Measurements from ENCODE around the gene PRPF4. TPM values are rescaled to one million over a fixed set of nuclear protein-coding genes. Genes with fewer than 3 reads are reported as not detected.
"Not testable (repeated sequence)": the region's sequence is repeated elsewhere in the genome, so short reads cannot be mapped to it uniquely, and the experiment has no call there.

PRPF4 gene
- total RNA-seq (2012; rRNA removed) = 38.8 and 40.4 TPM in 2 replicates

DNA sequence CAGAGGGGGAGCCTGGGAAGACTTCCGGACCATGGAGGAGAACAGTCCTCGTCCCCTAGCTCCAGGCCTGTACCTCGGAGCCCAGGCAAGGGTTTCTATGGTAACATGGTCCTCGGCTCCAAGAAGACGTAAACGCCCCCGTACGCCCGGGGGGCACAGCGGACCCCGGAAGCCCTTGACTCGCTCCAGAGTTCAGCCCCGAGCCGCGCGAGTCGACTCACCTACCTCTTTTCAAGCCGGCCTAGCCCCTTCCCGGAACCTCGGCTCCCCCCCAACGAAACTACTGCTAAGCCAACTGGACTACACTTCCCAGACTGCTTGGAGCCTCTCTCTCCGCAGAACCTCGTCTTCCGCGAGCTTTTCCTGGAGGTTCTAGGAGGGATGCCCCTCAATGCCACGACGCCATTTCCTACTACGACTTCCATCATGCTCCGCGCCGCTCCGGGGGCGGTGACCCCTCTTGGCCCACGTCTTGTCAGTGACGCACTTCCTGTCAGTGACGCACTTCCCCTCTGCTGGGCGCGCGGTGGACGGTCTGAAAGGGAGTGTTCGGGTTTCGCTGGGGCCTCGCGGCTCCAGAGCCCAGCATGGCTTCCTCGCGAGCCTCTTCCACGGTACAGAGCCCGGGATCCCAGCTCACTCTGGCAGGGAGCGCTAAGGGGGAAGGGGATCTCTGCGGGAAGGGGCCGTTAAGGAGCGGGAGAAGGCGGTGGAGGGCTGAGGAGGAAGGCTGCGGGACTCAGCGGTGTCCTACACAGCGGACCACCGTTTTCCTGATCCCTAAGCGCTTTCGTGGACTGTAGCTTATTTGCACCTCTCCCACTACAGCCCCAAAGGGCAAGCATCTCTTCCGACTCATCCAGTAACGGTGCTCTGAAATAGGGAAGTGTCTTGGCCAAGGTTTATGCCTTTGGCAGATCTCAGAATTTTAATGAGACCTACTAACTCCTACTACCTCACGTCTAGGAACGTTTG, at the start of gene PRPF4, which contains the start of gene CDC26:
TSS of gene PRPF4 (plus strand) at position 502 of the 975 bp plus-strand sequence. CDS start at position 588, 86 bp downstream.
TSS of gene CDC26 (minus strand) at position 416 of the 975 bp plus-strand sequence. CDS start 3,065 bp downstream, outside the sequence.
- H3K27me3 ChIP-seq (ENCODE audit: control insufficient read depth, insufficient read depth, low read length) = no peaks in the 10 kb centered on the region
- H3K9ac ChIP-seq (ENCODE audit: low read depth, low read length) = peak within 1 kb of the TSS; percentile 92
- peak within 1 kb of the TSS; percentile 86 for H3K4me3 ChIP-seq (ENCODE audit: low read length)
- H3K4me1 ChIP-seq (ENCODE audit: control insufficient read depth, insufficient read depth, low read length) = peaks cover 13% of the 10 kb centered on the region
- H3K4me2 ChIP-seq (ENCODE audit: low read length) = peak within 1 kb of the TSS; percentile 91
- H3K9me3 ChIP-seq (replicated peaks; ENCODE audit: low read length) = no peaks in the 10 kb centered on the region
- H3K36me3 ChIP-seq (ENCODE audit: insufficient read depth, low read length) = peaks cover 53% of the 10 kb centered on the region

DNA sequence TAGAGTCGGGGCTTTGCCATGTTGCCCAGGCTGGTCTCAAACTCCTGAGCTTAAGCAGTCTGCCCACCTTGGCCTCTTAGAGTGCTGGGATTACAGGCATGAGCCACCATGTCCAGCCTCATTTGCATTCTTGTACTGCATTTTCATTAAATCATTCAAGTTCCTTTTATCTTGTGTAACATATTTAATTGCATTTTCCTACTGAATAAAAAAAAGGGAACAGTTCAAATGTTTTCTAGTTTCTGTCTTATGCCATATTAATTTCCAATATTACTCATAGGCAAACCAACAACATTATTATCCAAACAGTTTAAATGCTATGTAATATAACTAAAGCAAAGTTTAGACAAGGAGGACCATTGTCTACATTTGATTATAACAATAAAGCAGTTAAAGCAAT, 48.0 kb upstream of the PRPF4 start:
- H3K27me3 ChIP-seq (ENCODE audit: control insufficient read depth, insufficient read depth, low read length) = no peaks in the 10 kb centered on the region
- no peak overlapping the region for H3K4me3 ChIP-seq (ENCODE audit: low read length)
- H3K36me3 ChIP-seq (ENCODE audit: insufficient read depth, low read length) = peaks cover 6% of the 10 kb centered on the region
- peaks cover 13% of the 10 kb centered on the region for H3K4me1 ChIP-seq (ENCODE audit: control insufficient read depth, insufficient read depth, low read length)
- no peak overlapping the region for H3K4me2 ChIP-seq (ENCODE audit: low read length)
- H3K9ac ChIP-seq (ENCODE audit: low read depth, low read length) = no peak overlapping the region
- H3K9me3 ChIP-seq (replicated peaks; ENCODE audit: low read length) = no peaks in the 10 kb centered on the region

DNA sequence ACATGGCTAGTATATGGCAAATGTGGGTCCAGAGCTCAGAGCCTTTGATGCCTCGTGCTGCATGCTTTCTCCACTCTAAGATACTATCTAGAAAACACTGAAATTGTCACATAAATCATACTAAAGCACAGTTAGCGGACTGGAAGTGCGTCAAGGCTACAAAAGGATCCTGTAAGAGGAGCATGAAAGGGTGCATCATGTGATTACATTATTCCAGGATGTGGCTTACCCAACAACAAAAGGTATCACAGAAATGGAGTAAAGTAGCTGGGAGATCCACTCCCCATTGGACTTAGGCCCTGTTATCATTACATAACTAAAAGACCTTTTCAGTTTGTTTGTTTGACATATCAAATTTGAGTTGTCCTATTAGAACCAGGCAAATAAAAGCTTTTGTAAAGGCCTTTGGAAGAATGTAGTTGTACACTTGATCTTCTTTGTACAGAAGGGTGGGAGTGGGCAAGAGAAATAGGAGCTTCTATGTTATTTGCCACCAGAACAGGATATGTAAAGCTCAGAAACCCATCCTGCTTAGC, 47.3 kb upstream of the PRPF4 start:
- H3K4me3 ChIP-seq (ENCODE audit: low read length) = no peak overlapping the region
- H3K9me3 ChIP-seq (replicated peaks; ENCODE audit: low read length) = no peaks in the 10 kb centered on the region
- no peak overlapping the region for H3K4me2 ChIP-seq (ENCODE audit: low read length)
- H3K27me3 ChIP-seq (ENCODE audit: control insufficient read depth, insufficient read depth, low read length) = no peaks in the 10 kb centered on the region
- H3K36me3 ChIP-seq (ENCODE audit: insufficient read depth, low read length) = peaks cover 6% of the 10 kb centered on the region
- peaks cover 10% of the 10 kb centered on the region for H3K4me1 ChIP-seq (ENCODE audit: control insufficient read depth, insufficient read depth, low read length)
- no peak overlapping the region for H3K9ac ChIP-seq (ENCODE audit: low read depth, low read length)

DNA sequence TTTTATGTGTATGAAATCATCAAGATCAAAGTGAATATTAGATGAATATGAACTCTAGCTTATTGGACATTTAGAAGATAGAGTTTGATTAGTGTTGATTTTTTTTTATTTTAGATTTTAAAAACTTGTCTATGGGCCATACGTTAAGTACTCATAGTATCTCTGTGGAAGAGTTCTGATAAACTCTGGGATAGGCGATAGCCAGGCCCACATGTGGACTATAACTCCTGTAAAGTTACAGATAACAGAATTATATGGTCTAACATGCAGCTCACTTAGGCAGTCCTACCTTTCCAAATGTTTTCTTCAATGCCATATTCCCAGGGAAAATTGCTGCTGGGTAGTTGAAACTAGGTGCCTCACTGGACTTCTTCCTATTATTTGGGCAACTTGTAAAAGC, 43.8 kb upstream of the PRPF4 start:
- H3K9me3 ChIP-seq (replicated peaks; ENCODE audit: low read length) = no peaks in the 10 kb centered on the region
- peaks cover 6% of the 10 kb centered on the region for H3K36me3 ChIP-seq (ENCODE audit: insufficient read depth, low read length)
- no peak overlapping the region for H3K4me2 ChIP-seq (ENCODE audit: low read length)
- H3K4me1 ChIP-seq (ENCODE audit: control insufficient read depth, insufficient read depth, low read length) = no peaks in the 10 kb centered on the region
- H3K27me3 ChIP-seq (ENCODE audit: control insufficient read depth, insufficient read depth, low read length) = no peaks in the 10 kb centered on the region
- H3K9ac ChIP-seq (ENCODE audit: low read depth, low read length) = no peak overlapping the region
- no peak overlapping the region for H3K4me3 ChIP-seq (ENCODE audit: low read length)

DNA sequence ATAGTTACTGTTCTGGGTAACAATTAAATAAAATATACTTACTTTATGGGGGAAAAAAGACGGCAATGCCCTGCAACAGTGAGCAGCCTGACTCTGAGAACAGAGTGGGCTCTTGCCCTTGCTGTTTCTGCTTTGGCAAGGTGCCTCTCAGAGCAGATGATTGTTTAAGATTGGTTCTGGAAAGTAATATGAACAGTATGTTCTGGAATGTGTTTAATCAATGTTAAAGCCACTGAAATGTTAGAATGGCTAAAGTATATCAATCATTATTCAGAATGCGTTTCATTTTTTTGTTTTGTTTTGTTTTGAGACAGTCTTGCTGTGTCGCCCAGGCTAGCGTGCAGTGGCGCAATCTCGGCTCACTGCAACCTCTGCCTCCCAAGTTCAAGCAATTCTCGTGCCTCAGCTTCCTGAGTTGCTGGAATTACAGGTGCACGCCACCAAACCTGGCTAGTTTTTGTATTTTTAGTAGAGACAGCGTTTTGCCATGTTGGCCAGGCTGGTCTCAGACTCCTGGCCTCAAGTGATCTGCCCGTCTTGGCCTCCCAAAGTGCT, 39.7 kb upstream of the PRPF4 start:
- not testable (repeated sequence) for H3K9me3 ChIP-seq (replicated peaks; ENCODE audit: low read length); H3K4me1 ChIP-seq (ENCODE audit: control insufficient read depth, insufficient read depth, low read length); H3K36me3 ChIP-seq (ENCODE audit: insufficient read depth, low read length); H3K9ac ChIP-seq (ENCODE audit: low read depth, low read length); H3K4me2 ChIP-seq (ENCODE audit: low read length); H3K4me3 ChIP-seq (ENCODE audit: low read length); H3K27me3 ChIP-seq (ENCODE audit: control insufficient read depth, insufficient read depth, low read length)

DNA sequence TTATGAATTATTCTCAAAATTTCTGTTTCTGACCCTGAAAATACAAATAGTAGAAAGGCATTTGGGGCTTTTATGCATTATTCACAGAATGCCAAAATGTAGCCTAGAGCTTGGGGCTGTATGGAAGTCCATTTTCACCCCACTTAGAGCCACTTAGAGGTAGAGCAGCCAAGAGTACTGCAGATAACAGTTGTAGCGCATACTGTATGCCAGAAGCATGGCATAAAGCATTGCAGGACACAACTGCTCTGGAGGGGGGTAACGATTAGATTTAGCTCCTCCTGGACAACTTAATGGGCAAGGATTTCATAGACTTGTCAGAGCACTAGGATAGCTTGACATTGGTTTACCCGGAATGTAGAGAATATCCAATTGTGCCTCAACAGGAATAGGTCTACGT, 38.4 kb upstream of the PRPF4 start:
- no peak overlapping the region for H3K9ac ChIP-seq (ENCODE audit: low read depth, low read length)
- no peaks in the 10 kb centered on the region for H3K27me3 ChIP-seq (ENCODE audit: control insufficient read depth, insufficient read depth, low read length)
- H3K4me1 ChIP-seq (ENCODE audit: control insufficient read depth, insufficient read depth, low read length) = no peaks in the 10 kb centered on the region
- no peaks in the 10 kb centered on the region for H3K36me3 ChIP-seq (ENCODE audit: insufficient read depth, low read length)
- no peaks in the 10 kb centered on the region for H3K9me3 ChIP-seq (replicated peaks; ENCODE audit: low read length)
- no peak overlapping the region for H3K4me3 ChIP-seq (ENCODE audit: low read length)
- no peak overlapping the region for H3K4me2 ChIP-seq (ENCODE audit: low read length)

DNA sequence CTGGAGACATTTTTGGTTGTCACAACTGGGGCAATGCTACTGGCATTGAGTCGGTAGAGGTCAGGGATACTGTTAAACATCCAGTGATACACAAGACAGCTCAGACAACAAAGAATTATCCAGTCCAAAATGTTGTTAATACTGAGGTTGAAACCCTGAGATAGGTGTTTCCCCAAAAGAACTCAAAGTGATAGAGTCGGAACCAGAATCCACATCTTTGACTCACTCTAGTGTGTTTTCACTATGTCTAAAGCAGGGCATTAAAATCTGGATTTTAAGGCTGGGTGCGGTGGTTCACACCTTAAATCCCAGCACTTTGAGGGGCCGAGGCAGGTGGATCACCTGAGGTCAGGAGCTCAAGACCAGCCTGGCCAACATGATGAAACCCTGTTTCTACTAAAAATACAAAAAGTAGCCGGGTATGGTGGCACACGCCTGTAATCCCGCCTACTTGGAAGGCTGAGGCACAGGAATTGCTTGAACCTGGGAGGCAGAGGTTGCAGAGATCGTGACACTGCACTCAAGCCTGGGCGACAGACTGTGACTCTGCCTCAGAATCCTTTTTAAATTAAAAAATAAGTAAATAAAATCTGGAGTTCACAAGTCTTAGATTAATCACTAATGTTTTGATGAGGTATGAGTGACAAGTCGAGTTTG, 37.1 kb upstream of the PRPF4 start:
- H3K9me3 ChIP-seq (replicated peaks; ENCODE audit: low read length) = no peaks in the 10 kb centered on the region
- H3K4me3 ChIP-seq (ENCODE audit: low read length) = no peak overlapping the region
- no peak overlapping the region for H3K4me2 ChIP-seq (ENCODE audit: low read length)
- no peaks in the 10 kb centered on the region for H3K36me3 ChIP-seq (ENCODE audit: insufficient read depth, low read length)
- H3K4me1 ChIP-seq (ENCODE audit: control insufficient read depth, insufficient read depth, low read length) = no peaks in the 10 kb centered on the region
- no peaks in the 10 kb centered on the region for H3K27me3 ChIP-seq (ENCODE audit: control insufficient read depth, insufficient read depth, low read length)
- no peak overlapping the region for H3K9ac ChIP-seq (ENCODE audit: low read depth, low read length)

DNA sequence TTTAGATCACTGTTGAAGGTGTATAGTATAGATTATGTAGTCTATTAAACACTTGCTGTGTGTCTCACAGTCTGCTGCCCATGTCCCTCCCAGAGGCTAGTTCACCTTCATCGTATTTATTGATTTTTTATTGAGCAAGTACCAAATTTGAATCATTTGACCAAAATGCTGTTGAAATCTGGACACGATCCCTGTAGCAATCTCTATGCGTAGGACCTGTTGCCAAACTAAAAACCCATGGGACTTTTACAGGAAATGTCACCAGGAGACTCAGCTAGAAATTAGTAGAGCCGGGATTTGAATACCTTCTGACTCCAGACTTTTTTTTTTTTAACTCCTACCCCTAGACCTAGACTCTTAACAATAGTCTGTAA, 36.6 kb upstream of the PRPF4 start:
- Histone ChIP-seq H3K4me1 (ENCODE audit: control insufficient read depth, insufficient read depth, low read length) (no peaks in the 10 kb centered on the region), H3K27me3 (ENCODE audit: control insufficient read depth, insufficient read depth, low read length) (no peaks in the 10 kb centered on the region), H3K36me3 (ENCODE audit: insufficient read depth, low read length) (no peaks in the 10 kb centered on the region), H3K4me3 (ENCODE audit: low read length) (no peak overlapping the region), H3K4me2 (ENCODE audit: low read length) (no peak overlapping the region), H3K9me3 (replicated peaks; ENCODE audit: low read length) (no peaks in the 10 kb centered on the region), H3K9ac (ENCODE audit: low read depth, low read length) (no peak overlapping the region)

DNA sequence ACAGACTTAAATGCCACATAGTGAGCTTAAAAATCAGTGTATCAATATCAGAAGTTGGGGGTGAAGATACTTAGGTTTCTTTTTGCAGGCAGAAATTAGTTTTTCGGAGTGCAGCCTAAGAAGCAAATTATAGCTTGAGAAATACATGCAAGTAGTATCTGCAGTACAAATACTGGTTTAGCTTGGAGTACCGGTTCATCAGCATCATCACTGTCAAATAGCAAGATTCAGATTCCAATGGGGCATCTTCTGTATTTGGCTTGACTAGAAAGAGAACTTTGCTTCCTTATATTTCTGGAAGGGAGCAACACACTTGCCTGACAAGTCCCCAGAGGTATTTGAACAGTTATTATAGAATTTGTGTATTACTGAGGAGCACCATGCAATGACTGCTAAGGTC, 34.3 kb upstream of the PRPF4 start:
- Histone ChIP-seq H3K36me3 (ENCODE audit: insufficient read depth, low read length) (no peaks in the 10 kb centered on the region), H3K4me2 (ENCODE audit: low read length) (no peak overlapping the region), H3K9ac (ENCODE audit: low read depth, low read length) (no peak overlapping the region), H3K4me1 (ENCODE audit: control insufficient read depth, insufficient read depth, low read length) (no peaks in the 10 kb centered on the region), H3K27me3 (ENCODE audit: control insufficient read depth, insufficient read depth, low read length) (no peaks in the 10 kb centered on the region), H3K9me3 (replicated peaks; ENCODE audit: low read length) (no peaks in the 10 kb centered on the region), H3K4me3 (ENCODE audit: low read length) (no peak overlapping the region)

DNA sequence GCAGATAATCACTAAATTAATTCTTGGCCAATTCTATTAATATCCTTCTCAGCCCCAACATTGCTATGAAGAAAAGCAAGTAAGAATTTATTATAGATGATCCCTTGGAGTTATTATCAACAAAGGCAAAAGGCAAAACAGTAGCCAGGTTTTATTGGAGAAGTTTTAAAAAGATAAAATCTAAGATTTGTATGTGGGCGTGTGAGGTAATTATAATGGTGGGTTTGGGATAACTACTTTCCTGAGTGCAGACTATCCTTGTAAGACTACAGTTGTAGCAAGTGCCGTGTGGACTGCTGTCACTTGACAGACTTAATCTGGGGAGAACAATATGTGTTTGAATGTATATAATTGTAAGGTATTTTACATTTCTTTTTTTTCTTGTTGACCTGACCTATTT, 30.9 kb upstream of the PRPF4 start:
- Histone ChIP-seq H3K4me2 (ENCODE audit: low read length) (no peak overlapping the region), H3K9ac (ENCODE audit: low read depth, low read length) (no peak overlapping the region), H3K9me3 (replicated peaks; ENCODE audit: low read length) (no peaks in the 10 kb centered on the region), H3K27me3 (ENCODE audit: control insufficient read depth, insufficient read depth, low read length) (no peaks in the 10 kb centered on the region), H3K4me3 (ENCODE audit: low read length) (no peak overlapping the region), H3K36me3 (ENCODE audit: insufficient read depth, low read length) (no peaks in the 10 kb centered on the region), H3K4me1 (ENCODE audit: control insufficient read depth, insufficient read depth, low read length) (no peaks in the 10 kb centered on the region)

DNA sequence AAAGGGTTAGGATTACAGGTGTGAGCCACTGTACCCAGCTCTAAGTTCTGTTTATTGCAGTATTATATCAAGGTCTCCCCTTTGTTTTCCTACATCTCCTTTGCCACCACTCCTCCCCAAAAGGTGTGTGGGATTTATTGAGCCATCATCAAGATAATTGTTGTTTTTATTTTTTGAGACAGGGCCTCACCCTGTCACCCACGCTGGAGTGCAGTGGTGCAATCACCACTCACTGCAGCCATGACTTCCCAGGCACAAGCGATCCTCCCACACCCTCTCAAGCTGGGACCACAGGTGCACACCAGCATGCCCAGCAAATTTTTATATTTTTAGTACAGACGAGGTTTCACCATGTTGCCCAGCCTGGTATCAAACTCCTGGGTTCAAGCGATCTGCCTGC, 29.6 kb upstream of the PRPF4 start:
- Histone ChIP-seq H3K36me3 (ENCODE audit: insufficient read depth, low read length) (no peaks in the 10 kb centered on the region), H3K27me3 (ENCODE audit: control insufficient read depth, insufficient read depth, low read length) (no peaks in the 10 kb centered on the region), H3K4me1 (ENCODE audit: control insufficient read depth, insufficient read depth, low read length) (no peaks in the 10 kb centered on the region), H3K4me2 (ENCODE audit: low read length) (no peak overlapping the region), H3K9me3 (replicated peaks; ENCODE audit: low read length) (no peaks in the 10 kb centered on the region), H3K9ac (ENCODE audit: low read depth, low read length) (no peak overlapping the region), H3K4me3 (ENCODE audit: low read length) (no peak overlapping the region)
